CMK (cell line): ENCODE data around the gene CCM2.

Experiments used
- DNase-seq: peaks from one replicate; pipeline ENCODE4 v3.0.0-alpha.2; 2010; ENCODE audit warnings: low read depth

Gene CCM2

GRCh38 chr7:45035371-45035770 is 35.4 kb downstream of the CCM2 start:
- DNase-seq = no peak

DNA sequence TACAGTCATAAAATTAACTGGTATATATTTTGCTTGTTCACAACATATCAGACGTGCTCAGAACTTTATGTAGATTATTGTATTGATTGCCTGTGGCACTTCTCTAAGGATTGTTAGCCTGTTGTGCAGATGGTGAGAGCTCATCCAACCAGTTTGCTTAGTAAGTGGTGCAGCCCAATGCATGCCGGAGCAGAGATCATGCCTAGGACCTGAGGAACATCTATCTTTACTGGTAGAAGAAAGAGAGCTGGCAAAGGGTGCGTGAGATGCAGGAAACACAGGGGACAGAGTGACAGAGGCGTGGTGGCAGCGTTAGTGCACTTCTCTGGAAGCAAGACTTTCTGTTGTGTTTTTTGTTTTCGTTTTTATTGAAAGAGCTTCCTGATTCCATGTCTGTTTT is 35.9 kb downstream of the CCM2 start:
- DNase-seq = no peak

DNA sequence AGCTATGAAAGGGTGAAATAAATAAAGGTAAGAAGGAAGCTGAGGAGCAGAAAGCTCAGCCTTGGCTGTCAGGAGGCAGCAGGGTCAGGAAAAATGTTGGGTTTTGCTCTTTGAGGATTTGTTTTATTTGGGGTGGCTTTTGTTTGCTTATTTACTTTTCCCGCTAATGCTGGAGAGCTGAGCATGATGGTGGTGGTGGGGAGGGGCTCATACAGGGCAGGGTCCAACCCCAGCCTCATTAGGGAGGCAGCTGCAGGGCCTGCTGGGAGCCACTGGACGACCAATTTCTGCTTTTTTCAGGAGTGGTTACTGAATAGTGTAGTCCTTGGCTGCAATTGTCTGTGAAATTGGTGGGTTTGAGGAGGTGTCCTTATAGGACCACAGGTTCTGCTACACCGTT is 36.3 kb downstream of the CCM2 start:
- no peak for DNase-seq

DNA sequence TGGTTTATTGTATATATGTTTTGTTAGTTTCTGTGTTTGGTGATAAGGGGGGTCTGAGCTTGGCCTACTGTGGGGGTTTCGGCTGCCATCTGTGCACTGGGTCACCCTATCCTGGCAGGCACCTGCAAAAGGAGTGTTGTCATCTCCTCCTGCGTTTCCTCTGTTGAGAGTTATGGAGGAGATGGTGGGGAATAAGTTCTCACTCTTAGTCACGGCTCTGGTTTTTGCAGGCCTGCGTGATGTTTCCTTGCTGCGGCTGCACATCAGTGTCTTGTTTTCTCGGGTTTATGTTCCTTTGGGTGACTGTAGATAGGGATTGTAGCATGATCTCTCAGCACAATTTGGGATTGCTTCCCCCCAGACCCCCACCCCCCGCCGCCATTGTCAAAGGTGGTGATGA is 36.8 kb downstream of the CCM2 start:
- DNase-seq = no peak

- DNase-seq = no peak
Measured at GRCh38 chr7:45037876-45038275, 37.9 kb downstream of the CCM2 start.

DNA sequence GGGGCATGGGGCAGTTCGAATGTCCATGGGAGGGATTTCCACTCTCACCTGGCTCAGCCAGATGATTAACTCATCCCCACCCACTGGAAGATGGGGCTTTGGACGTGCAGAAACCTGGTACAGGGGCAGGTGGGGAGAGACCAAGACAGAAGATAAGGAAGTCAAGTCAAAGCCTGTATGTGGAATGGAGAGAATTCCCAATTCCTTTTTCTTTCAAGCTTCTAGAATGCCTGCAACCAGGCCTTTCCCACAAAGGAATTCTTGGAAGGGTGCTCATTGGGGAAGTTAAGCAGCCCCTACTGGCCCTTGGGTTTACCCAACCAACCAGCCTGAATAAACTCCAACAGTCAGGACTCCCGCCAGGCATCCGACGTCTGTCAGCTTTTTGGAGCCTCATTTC is 39.1 kb downstream of the CCM2 start:
- DNase-seq = no peak

DNA sequence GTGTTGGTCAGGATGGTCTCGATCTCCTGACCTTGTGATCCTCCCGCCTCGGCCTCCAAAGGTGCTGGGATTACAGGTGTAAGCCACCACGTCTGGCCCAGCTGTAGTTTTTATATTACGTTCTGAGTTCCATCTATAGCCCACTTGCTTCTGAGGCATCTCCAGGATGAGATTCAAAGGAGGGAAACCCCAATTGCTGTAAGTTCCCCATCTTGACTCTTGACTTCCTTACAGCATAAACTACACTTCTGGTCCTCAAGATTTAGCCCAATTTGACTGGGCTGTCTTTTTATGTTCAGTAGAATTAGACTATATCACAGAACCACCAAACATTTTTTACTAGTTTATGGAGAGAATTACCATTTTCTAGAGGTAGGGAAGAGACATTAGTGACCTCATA is 44.3 kb downstream of the CCM2 start:
- no peak for DNase-seq

DNA sequence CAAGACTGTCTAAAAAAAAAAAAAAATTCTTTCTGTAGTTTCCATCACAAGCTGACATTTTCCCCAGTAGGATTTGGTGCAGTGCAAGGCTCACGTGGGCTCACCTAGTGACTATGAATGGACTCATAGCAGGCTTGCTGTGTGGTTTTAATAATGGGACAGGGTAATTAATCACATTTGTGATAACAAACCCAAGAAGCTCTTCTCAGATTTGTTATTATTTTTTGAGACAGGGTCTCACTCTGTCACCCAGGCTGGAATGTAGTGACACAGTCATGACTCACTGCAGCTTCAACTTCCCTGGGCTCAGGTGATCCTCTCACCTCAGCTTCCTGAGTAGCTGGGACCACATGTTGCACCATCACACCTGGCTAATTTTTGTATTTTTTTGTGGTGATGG is 48.7 kb downstream of the CCM2 start:
- DNase-seq = no peak

DNA sequence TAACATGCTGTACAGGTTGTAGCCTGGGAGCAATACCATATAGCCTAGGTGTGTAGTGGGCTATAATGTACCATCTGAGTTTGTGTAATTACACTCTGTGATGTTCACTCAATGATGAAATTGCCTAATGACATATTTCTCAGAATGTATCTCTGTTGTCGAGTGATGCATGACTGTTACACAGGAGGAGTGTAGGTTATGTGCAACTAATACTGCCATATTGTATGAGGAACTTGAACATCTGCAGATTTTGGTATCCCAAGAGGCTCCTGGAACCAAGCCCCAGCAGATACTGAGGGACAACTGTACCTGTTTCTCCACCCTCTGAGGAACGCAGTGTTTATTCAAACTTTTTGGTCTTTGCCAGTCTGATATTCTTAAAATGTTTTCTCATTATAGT is 50.2 kb downstream of the CCM2 start:
- no peak for DNase-seq

- no peak for DNase-seq
Measured at GRCh38 chr7:45052011-45052410, 52.0 kb downstream of the CCM2 start.

DNA sequence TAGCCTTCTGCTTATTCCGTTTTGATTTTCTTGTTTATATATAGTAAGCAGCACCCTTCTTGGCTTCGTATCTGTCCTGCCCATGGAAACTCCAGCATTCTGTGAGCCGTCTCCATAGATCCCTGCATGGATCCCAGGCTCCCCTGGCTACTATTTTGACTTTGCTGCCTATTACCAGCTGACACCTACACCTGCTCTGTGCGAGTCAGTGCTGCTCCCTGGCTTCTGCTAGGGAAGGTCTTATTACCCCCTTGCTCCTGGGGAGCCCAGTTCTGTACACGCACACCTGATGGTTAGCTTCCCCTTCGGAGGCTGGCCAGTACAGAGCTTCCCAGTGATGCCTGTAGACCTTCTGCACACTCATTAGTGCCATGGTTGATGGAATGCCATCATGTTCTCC is 53.4 kb downstream of the CCM2 start:
- DNase-seq = no peak

- no peak for DNase-seq
Measured at GRCh38 chr7:45053941-45054340, 53.9 kb downstream of the CCM2 start.

GRCh38 chr7:45054442-45054841 is 54.4 kb downstream of the CCM2 start:
- no peak for DNase-seq

DNA sequence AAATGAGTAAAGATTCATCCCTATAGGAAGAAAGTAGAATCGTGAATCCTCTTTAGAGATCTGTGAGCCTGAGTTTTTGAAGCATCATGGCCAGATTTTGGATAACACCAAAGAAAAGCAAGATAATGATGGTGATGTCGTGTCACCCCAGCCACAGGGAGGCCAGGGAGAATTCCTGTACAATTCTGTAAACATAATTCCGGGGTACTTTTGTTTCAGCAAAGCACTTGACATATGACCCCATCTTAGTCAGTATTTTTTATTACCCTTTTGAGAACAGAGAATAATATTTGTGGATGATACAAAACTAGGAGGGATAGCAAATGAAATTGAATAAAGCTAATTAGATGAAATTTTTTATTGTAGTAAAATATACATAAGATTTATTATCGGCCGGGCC is 55.0 kb downstream of the CCM2 start:
- no peak for DNase-seq

DNA sequence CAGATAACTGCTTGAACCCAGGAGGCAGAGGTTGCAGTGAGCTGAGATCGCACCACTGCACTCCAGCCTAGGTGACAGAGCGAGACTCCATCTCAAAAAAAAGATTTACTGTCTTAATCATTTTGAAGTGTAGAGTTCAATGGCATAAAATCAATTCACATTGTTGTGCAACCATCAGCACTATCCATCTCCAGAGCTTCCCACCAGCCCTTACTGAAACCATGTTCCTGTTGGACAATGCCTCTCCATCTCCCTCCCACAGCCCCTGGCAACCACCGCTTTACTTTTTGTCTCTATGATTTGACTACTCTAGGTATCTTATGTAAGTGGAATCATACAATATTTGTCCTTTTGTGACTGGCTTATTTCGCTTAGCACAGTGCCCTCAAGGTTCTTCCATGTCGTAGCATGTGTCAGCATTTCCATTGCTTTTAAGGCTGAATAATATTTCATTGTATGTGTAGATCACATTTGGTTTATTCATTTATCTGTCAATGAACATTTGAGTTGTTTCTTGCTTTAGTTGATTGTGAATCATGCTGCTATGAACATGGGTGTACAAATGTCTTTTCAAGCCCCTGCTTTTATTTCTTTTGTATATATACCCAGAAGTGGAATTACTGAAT is 55.7 kb downstream of the CCM2 start:
- no peak for DNase-seq

- DNase-seq = no peak
Measured at GRCh38 chr7:45057878-45058277, 57.9 kb downstream of the CCM2 start.

GRCh38 chr7:45060295-45060694 is 60.3 kb downstream of the CCM2 start:
- no peak for DNase-seq

- no peak for DNase-seq
Measured at GRCh38 chr7:45061352-45061751, 61.4 kb downstream of the CCM2 start.

DNA sequence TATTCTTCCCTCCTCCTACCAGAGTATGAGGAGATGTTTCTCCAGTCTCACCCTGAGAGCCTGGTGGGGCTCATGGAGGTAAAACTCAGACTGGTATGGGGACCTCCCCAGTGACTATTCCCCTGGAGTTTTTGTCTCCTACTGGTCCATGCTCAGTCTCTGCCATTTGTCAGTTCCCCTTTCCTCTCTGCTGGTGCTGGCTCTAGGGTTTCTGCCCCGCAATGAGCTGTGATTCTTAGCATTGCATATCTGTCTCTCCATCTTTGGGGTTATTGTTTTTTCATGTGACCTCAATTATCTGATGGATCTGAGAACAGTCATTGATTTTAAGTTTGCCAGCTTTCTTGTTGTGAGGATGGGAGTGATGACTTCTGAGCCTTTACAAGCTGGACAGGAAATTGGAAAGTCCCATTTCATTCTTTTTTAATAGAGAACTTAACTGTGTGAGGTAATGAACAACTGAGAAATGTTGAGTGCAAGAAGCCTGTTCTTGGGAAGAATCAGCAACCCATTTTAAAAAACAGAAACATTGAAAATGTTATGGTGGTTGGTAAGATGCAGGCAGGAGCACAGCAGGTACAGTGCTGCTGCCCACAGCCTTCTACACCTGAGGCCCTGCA is 61.9 kb downstream of the CCM2 start:
- no peak for DNase-seq

GRCh38 chr7:45064047-45064725 is 64.2 kb downstream of the CCM2 start:
- DNase-seq = no peak

DNA sequence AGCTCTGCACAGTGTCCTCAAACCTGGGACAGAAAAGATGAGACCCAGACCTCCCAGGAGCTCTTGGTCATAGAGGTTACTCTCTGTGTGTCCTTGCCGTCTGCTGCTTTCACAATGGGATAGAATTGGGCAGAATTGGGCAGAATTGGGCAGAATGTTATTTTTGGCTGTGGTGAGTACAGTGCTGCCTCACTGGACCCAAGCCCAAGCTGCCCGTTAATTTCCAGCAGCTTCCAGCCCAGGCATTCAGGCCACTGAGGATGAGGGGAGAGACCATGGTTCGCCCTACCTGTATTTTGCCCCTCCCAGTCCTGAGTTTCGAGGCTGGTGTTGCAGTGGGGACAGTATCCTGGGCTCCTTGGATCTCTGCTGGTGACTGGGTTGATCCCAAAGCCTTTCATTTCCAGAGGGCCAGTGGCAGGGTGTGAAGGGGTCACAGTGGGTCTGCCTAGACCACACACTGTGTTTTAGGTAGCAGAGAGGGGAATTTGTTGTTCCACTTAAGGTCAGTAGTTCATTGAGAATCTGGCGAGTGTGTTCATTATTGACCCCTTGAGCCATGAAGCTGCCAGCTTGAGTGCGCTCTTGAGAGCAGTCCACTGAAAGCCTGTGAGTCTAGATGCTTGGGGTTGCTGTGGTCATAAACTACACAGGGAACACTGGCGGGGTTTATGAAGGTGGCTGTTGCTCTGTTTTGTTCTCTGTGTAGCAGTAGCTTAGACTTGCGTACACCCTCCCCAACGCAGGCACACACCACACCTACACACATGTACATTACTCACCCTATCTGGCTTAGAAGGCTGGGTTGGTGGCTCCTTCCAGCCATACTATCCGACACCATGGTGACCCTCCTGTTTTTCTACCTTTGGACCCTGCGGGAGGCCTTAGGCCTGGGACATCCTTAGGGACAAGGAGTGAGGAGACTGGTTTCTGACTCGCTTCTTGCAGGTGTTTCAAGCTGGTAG is 65.3 kb downstream of the CCM2 start:
- no peak for DNase-seq

DNA sequence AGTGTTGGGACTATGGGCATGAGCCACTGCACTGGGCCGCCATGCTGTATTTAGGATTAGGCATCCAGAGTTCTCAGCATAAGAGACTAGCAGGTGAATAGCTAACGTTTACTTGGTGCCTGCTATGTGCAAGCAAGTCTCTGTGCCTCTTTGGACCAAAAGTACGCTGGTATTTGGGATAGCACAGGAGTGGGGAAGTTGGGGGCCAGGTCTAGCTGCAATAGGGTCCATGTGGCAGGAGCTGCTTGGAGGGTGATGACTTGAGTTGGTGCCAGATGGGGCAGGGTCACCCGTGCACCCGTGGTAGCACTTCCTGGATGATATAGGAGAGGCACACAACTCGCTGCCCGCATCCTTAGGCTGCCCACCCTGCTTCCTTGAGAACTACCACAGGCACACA is 66.4 kb downstream of the CCM2 start:
- no peak for DNase-seq

DNA sequence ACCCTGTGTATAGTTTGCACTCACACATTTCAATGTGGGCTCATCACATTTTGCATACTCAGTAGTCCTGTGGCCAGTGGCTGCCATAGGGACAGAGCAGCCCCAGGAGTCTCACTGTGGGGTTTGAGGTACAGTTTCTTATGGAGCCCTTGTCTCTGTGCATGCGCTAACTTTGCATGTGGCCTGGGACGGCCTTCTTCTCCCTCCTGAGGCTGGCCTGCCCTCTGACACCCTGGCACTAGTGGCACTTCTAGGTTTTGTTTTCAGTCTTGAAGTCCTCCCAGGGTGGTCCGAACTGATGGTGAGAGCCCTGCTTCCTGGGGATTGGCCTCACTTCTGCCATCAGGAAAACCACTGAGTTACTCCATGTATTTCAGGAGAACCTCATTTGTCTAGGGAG is 67.6 kb downstream of the CCM2 start:
- DNase-seq = no peak
